GM21528 (cell line): ENCODE results near the gene JMY.

Source experiments
- ATAC-seq: cut with Tn5 transposase; IDR thresholded peaks from one replicate; pipeline ENCODE4 v1.9.1; 2021; ENCODE audit warnings: mild to moderate bottlenecking, moderate library complexity; ENCODE audit not compliant: unreplicated experiment, low FRiP score

Gene JMY

DNA sequence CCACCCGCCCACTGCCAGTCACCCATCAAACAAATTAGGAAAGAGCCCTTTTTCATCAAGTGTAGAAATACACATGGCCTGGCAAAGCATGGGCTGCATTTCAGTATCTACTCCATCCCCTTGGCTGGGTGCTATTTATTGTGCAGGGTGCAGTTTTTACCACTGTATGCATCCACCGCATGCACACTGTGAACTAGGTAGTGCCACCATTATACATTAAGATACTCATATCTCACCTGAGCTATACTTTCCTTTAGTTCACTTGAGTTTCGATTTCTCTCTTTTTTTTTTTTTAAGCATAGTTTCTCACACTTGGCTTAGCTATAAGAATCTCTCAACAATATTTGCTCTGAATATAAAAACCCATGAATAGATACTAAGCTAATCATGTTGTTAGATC lies 49.4 kb downstream of the JMY start:
- ATAC-seq, result no peak

DNA sequence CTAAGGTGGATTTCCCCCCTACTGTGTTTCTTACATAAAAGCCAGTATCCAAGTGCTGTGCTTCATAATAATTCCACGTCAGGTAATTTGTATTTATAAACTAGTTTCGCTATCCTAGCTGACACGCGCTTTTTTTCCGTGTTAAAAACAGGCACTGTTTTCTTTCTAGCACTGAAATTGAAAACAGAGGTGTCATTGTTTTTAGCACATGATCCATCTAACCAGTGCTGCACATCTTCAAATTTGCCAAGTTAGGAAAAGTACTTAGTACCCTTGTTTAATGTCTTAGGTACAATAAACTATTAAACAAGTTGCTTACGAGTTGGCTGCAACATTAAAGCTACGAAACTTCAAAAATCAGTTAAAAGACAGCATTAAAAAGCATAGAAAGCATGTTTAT lies 49.9 kb downstream of the JMY start:
- ATAC-seq, result no peak

DNA sequence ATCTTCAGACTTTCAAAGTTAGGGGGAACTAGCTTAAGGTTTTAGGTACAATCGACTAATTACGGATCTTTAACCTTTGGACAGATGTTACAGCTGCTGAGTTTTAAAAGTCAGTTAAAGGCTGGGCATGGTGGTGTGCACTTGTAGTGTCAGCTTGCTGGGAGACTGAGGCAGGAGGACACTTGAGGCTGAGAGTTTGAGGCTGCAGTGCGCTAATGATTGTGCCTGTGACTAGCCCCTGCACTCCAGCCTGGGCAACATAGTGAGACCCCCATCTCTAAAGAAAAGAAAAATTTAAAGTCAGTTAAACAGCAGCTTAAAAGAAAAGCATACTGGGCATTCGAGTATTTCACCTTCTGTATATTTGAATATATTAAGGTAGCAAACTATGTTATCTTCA lies 51.4 kb downstream of the JMY start:
- no peak for ATAC-seq

- ATAC-seq, result no peak
These were observed 52.0 kb downstream of the JMY start for GRCh38 chr5:79287907-79288306.

- no peak for ATAC-seq
These were observed 59.1 kb downstream of the JMY start for GRCh38 chr5:79295029-79295428.

DNA sequence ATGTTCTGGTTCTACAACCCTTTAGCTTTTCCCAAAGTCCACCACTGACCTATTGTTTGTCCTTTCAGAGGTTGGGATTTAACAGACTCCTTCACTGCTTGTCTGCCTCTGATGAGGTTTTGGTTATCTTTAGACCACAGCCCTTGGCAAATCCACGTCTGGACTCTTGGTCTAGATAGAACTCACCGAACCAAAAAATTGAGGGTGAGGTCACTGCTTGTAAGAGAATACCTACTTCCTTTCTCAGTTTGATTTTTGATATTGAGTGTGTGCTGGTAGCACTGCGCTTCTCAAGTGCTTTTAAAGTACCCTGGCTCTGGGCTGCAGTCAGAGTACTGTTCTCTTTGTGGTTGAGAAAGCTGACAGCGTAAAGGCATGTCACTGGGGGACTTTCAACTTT lies 61.7 kb downstream of the JMY start:
- no peak for ATAC-seq

- ATAC-seq, result no peak
These were observed 65.2 kb downstream of the JMY start for GRCh38 chr5:79301046-79301712.

- no peak for ATAC-seq
These were observed 66.5 kb downstream of the JMY start for GRCh38 chr5:79302454-79302853.

DNA sequence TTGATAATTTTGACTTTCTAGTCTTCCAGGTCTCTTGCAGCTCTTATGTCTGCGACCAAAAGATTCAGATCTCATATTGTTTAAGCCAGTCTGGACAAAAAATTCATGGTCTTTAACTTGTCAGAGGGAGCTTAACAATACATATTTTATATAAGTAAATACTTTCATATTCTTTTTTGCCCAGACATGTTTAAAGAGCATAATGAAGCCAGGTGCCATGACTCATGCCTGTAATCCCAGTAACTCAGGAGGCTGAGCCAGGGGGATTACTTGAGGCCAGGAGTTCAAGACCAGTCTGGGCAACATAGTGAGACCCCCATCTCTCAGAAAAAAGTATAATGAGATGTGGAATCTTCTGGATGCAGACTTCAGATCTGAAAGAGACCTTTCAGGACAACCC lies 69.8 kb downstream of the JMY start:
- no peak for ATAC-seq

DNA sequence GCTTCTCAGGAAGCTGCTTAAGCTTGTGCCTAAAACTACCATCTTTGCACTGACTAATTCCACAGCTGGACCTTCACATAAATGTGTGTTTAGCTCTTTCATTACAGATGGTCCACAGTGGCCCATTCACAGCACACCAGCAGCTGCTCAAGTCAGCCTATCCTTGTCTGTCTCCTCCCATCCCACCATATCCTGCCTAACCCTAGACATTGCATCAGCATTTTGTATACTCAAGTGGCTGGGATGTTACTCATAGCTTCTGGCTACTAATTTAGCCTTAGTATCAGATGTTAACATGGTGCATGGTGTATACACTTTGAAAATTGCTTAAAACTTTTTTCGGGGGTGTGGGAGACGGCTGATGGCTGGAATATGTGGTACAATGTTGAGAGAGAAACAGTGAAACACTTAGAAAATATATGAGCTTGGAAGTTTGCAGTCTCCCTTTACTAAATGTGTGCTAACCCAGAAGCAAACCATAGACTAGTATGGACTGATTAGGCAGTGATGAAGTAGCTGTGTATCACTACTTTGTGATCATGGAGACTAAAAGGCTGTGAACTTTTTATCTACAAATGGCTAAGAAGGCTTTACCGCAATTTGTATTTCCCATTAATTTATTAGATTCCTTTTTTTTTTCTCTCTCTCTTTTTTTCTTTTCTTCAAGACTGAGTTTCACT lies 83.1 kb downstream of the JMY start:
- no peak for ATAC-seq

DNA sequence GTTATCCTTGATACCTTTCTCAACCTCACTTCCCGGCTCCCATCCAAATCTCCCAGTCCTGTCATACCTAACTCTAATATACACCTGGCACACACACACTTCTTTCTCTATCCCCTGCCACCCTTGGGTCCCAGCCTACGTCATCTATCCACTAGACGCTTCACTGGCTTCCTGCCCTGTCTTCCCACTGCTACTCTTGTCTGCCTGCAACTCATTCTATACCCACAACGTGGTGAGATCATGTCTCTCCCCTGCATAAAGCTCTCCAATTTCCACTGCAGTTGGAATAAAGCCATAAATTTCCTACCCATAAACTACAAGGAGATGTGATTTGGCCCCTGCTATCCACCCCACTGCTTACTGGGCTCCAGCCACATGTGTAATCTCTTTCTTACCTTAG lies 93.5 kb downstream of the JMY start:
- no peak for ATAC-seq

DNA sequence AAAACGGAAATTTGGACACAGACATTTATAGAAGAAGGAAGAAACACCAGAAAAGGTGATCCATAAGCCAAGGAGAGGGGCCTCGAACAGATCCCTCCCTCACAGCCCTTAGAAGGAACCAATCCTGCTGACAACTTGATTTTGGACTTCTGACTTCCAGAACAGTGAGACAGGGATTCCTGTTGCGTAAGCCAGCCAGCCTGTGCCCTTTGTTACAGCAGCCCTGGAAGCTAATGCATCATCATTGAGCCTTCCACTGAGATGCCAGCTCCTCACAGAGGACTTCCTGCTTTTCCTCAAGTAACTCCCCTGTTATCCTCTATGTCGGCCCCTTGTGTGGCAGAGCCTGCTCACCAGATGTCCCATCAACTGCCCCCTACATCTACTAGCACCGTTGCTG lies 94.1 kb downstream of the JMY start:
- no peak for ATAC-seq

DNA sequence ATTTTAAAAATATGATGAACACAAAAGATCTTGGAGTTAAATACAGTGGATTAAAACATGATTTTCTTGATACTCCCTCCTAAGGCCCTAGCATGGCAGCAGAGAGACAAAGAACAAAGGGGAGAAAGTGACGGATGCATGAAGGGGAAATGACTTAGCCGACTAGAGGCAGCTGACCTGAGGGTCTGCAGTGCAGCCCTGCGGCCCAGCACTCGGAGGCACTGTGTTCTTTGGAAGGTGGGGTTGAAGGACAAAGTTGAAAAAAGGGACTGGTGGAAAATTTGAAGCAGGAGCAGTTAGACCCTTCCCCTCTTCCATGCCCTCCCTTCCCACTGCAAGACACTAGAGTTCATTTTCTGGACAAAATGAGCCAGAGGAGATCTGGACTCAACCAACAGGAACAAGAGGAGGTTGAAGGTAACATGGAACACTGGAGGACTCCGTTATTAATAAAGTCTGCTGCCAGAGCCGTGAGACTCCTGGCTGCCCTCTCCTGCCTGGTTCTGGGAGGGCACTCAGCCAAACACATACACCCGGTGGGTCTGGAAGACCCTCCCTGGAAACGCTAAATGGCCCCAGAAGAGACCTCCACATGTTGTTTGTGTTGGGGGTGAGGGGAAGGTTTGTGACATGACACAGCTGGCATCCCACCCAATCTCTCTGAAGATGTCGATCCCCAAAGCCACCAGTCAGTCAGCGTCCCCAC lies 98.1 kb downstream of the JMY start:
- no peak for ATAC-seq

- ATAC-seq, result no peak
These were observed 110.5 kb downstream of the JMY start for GRCh38 chr5:79346420-79346824.

DNA sequence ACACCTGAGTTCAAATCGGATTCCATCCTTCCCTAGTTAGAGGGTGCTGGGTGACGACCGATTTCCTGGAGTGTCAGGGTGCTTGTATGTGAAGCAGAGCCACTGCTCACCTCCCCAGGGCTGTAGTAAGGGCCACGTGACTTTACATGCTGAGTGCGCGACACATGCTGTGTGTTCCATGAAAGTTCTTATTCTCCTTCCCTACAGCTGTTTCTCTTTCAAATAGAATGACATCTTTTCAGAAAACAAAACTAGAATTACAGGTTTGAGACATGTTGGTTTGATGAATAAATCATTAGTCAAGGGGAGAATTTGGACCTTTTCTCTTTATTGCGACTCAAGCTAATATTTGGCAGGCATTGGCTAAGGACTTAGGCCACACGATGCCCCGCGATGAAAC lies 113.1 kb downstream of the JMY start:
- ATAC-seq, result no peak

- no peak for ATAC-seq
These were observed 114.0 kb downstream of the JMY start for GRCh38 chr5:79349881-79350280.

DNA sequence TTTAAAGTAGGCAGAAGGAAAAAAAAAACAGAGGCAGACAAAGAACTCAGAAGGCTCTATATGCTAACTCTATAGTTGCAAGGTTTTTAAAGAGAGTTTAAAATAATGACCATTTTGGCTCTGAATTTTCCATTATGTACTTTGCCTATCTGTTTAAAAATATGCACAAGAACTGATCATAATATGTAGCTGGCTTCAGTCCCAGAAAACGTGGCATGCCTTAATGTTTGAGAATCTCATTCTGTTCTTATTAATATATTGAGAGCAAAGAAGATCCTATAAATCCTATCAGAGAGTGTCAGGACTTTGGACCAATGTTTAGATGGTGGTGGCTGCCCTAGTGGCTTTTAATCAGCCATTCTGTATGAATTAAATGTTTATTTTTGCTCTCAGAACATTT lies 121.5 kb downstream of the JMY start:
- ATAC-seq, result no peak
